ENCODE results near the gene SULF2.

DNA sequence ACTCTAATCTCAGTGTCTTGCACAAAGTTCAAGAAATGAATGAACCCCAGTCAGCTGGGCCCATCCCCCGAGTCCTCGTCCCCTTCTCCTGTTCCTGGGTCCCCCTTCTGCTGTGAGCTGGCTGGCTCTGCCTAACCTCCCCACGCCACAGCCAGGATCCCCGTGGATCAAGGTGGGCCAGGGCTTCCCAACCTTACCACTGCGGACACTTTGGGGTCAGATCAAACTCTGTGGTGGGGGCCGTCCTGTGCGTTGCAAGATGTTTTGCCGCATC lies 116.2 kb downstream of the SULF2 start:
- TF ChIP-seq ARNTL (CRISPR knock-in tag; IDR thresholded peaks at IDR 0.05; ENCODE audit: borderline replicate concordance, low read depth) (no peak), ISL1 (CRISPR knock-in tag; IDR thresholded peaks at IDR 0.05) (no peak), CREB5 (CRISPR knock-in tag; IDR thresholded peaks at IDR 0.05; ENCODE audit: low read depth) (no peak), ZNF70 (CRISPR knock-in tag; IDR thresholded peaks at IDR 0.05) (no peak), PATZ1 (CRISPR knock-in tag; IDR thresholded peaks at IDR 0.05; ENCODE audit: borderline replicate concordance) (no peak), RARB (CRISPR knock-in tag; IDR thresholded peaks at IDR 0.05) (no peak), TSHZ2 (CRISPR knock-in tag; IDR thresholded peaks at IDR 0.05) (no peak), TOX (CRISPR knock-in tag; IDR thresholded peaks at IDR 0.05; ENCODE audit: borderline replicate concordance) (no peak), ZFP3 (CRISPR knock-in tag; IDR thresholded peaks at IDR 0.05) (no peak), ZFP30 (CRISPR knock-in tag; IDR thresholded peaks at IDR 0.05) (no peak), ZNF565 (CRISPR knock-in tag; conservative IDR thresholded peaks at IDR 0.05; ENCODE audit: low read depth) (no peak), CSDC2 (CRISPR knock-in tag; IDR thresholded peaks at IDR 0.05) (no peak), PPARA (CRISPR knock-in tag; IDR thresholded peaks at IDR 0.05; ENCODE audit: borderline replicate concordance) (no peak), SNAI2 (CRISPR knock-in tag; IDR thresholded peaks at IDR 0.05) (no peak)
